ENCODE measurements around the gene PPP2R5D.

The PPP2R5D gene

GRCh38 chr6:43050981-43051380, 66.6 kb downstream of the PPP2R5D start:
- H2AFZ ChIP-seq (ENCODE audit: low read depth, low read length): no peak overlapping the region

DNA sequence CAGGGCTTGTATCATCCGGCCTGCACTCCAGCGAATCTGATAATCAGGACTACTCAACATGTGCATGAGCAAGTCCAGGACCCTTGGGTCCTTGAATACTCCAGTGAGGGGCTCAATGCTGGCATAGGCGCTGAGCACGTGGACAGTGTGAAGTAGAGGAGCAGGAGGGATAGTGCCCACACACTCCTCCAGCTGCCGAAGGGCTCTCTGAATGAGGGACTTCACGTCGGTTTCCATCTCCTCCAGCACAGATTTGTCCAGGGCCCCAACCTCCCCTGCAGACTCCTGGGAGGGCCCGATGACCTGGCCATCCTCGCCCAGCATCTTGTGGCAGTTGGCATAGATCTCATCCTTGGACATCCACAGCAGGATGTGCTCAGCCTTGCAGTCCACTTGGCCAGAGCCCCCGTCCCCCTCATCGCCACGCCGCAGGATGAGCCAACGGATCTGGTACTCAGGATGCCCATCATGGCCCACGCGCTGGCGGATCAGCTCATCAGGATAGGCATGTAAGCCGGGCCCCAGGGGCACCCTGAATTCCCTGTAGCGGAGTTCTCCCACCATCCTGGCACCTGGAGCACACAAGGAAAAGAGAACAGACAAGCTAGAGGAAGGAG, 68.0 kb downstream of the PPP2R5D start:
- no peak overlapping the region for H2AFZ ChIP-seq (ENCODE audit: low read depth, low read length)
- H3K4me3 ChIP-seq (ENCODE audit: low read length): peak overlapping the region; percentile 56
- peaks cover 12% of the 10 kb centered on the region for H3K4me1 ChIP-seq (ENCODE audit: insufficient read depth, low read length)
- H3K36me3 ChIP-seq (ENCODE audit: insufficient read depth, low read length): peaks cover 41% of the 10 kb centered on the region
- H3K9me3 ChIP-seq (ENCODE audit: low read length): no peaks in the 10 kb centered on the region
- no peaks in the 10 kb centered on the region for H3K27me3 ChIP-seq (ENCODE audit: insufficient read depth, low read length)

More at GRCh38 chr6:43050981-43051380, 66.6 kb downstream of the PPP2R5D start:
- peaks cover 50% of the 10 kb centered on the region for H3K36me3 ChIP-seq (ENCODE audit: insufficient read depth, low read length)
- no peaks in the 10 kb centered on the region for H3K27me3 ChIP-seq (ENCODE audit: insufficient read depth, low read length)
- peaks cover 12% of the 10 kb centered on the region for H3K4me1 ChIP-seq (ENCODE audit: insufficient read depth, low read length)
- no peaks in the 10 kb centered on the region for H3K9me3 ChIP-seq (ENCODE audit: low read length)
- no peak overlapping the region for H3K4me3 ChIP-seq (ENCODE audit: low read length)

- no peaks in the 10 kb centered on the region for H3K9me3 ChIP-seq (ENCODE audit: low read length)
- H3K4me3 ChIP-seq (ENCODE audit: low read length): peak overlapping the region; percentile 56
- H3K4me1 ChIP-seq (ENCODE audit: insufficient read depth, low read length): peaks cover 14% of the 10 kb centered on the region
- no peaks in the 10 kb centered on the region for H3K27me3 ChIP-seq (ENCODE audit: insufficient read depth, low read length)
- peaks cover 41% of the 10 kb centered on the region for H3K36me3 ChIP-seq (ENCODE audit: insufficient read depth, low read length)
- no peak overlapping the region for H2AFZ ChIP-seq (ENCODE audit: low read depth, low read length)
These were observed 68.6 kb downstream of the PPP2R5D start for GRCh38 chr6:43052842-43053544.

DNA sequence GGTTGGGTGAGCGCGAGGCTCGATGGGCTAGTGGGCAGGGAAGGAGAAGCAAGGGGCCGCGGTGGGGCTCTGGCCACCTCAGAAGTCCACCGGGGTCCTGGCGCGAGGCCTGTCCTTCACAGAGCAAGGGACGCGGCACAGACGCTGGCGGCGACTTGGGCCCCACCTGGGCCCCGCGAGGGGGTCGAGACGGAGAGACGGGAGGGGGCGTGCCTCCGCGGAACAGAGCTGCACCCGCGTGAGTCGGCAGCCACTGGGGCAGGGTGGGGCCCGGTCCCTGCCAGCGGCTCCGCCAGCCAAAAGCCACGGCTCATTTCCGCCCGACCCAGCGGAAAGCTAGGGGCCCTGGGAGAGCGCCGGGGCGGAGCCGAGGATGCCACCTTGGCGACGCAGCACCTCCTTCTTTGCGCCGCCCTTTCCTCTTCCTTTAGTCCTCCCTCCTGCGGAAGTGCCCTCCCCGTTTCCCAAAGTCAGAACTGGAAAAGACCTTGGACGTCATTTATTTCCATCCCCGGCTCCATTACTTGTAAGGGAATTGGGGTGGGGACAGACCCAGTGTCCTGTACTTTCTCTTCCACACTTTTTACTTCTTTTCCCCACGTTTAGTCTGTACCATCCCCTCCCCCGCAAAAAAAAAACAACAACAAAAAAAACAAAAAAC, 69.3 kb downstream of the PPP2R5D start, which contains the start of gene CUL7:
Gene CUL7, minus strand, starts transcription at position 307 of the 661 bp plus-strand sequence. CDS start 1,063 bp downstream, outside the sequence.
- Histone ChIP-seq H2AFZ (ENCODE audit: low read depth, low read length) (no peak within 1 kb of the TSS), H3K27me3 (ENCODE audit: insufficient read depth, low read length) (no peaks in the 10 kb centered on the region), H3K4me1 (ENCODE audit: insufficient read depth, low read length) (peaks cover 20% of the 10 kb centered on the region), H3K9me3 (ENCODE audit: low read length) (no peaks in the 10 kb centered on the region), H3K36me3 (ENCODE audit: insufficient read depth, low read length) (peaks cover 38% of the 10 kb centered on the region), H3K4me3 (ENCODE audit: low read length) (peak within 1 kb of the TSS; percentile 56)

DNA sequence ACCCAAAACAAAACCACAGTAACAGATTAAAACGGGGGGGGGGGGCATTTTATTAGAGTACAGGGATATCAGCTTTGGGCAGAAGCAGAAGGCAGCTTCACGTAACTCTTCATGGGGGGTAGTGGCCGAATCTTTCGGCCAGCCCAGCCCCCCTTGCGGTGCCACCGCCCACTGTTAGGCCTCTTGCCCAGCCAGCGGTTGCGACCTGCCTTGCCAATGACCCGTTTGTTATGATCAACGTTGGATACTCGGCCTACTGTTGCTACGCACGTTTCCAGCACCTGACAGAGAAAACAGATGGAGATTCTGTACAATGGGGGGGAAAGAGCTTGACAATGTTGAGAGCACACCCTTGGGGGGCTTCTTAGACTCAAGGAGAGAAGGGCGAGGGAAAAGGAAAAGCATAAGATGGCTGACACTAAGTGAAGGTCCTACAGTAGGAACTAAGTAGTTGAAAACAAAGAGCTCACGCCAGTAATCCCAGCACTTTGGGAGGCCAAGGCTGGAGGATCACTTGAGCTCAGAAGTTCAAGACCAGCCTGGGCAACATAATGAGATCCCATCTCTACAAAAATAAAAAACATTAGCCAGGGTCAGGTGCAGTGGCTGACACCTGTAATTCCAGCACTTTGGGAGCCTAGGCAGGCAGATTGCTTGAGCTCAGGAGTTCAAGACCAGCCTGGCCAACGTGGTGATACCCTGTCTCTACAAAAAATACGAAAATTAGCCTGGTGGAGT, 70.0 kb downstream of the PPP2R5D start:
- Histone ChIP-seq H3K36me3 (ENCODE audit: insufficient read depth, low read length) (peaks cover 33% of the 10 kb centered on the region), H2AFZ (ENCODE audit: low read depth, low read length) (no peak overlapping the region), H3K4me1 (ENCODE audit: insufficient read depth, low read length) (peaks cover 21% of the 10 kb centered on the region), H3K4me3 (ENCODE audit: low read length) (peak overlapping the region; percentile 56), H3K9me3 (ENCODE audit: low read length) (no peaks in the 10 kb centered on the region), H3K27me3 (ENCODE audit: insufficient read depth, low read length) (no peaks in the 10 kb centered on the region)

- Histone ChIP-seq H2AFZ (ENCODE audit: low read depth, low read length) (no peak overlapping the region), H3K4me1 (ENCODE audit: insufficient read depth, low read length) (peaks cover 29% of the 10 kb centered on the region), H3K36me3 (ENCODE audit: insufficient read depth, low read length) (peaks cover 20% of the 10 kb centered on the region), H3K4me3 (ENCODE audit: low read length) (no peak overlapping the region), H3K27me3 (ENCODE audit: insufficient read depth, low read length) (no peaks in the 10 kb centered on the region), H3K9me3 (ENCODE audit: low read length) (no peaks in the 10 kb centered on the region)
These were observed 71.6 kb downstream of the PPP2R5D start for GRCh38 chr6:43055966-43056365.

DNA sequence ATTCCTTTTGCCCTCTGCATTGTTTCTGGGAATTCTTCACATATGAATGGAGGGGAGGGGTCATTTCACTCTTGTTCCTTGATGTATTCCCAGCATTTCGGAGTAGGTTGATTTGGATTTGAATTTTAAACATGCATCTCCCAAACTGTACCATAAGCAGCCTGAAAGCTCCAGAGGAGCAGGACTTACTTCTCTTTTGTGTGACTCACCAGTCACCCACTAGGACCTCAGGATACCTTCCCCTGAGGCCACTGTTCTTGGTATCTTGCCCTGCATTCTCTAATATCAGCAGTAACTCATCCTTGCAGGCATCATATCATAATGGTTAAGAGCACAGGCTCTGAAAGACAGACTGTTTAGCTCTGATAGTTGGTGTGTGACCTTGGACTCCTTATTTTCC, 74.2 kb downstream of the PPP2R5D start:
- no peaks in the 10 kb centered on the region for H3K9me3 ChIP-seq (ENCODE audit: low read length)
- H2AFZ ChIP-seq (ENCODE audit: low read depth, low read length): no peak overlapping the region
- H3K4me3 ChIP-seq (ENCODE audit: low read length): peak overlapping the region; percentile 81
- H3K27me3 ChIP-seq (ENCODE audit: insufficient read depth, low read length): no peaks in the 10 kb centered on the region
- H3K36me3 ChIP-seq (ENCODE audit: insufficient read depth, low read length): peaks cover 14% of the 10 kb centered on the region
- peaks cover 23% of the 10 kb centered on the region for H3K4me1 ChIP-seq (ENCODE audit: insufficient read depth, low read length)

- Histone ChIP-seq H3K4me3 (ENCODE audit: low read length) (peak within 1 kb of the TSS; percentile 81), H3K27me3 (ENCODE audit: insufficient read depth, low read length) (no peaks in the 10 kb centered on the region), H3K4me1 (ENCODE audit: insufficient read depth, low read length) (peaks cover 19% of the 10 kb centered on the region), H2AFZ (ENCODE audit: low read depth, low read length) (peak within 1 kb of the TSS; percentile 35), H3K9me3 (ENCODE audit: low read length) (no peaks in the 10 kb centered on the region), H3K36me3 (ENCODE audit: insufficient read depth, low read length) (peaks cover 17% of the 10 kb centered on the region)
These were observed 75.0 kb downstream of the PPP2R5D start, which contains the start of the genes KLC4 and MRPL2 for GRCh38 chr6:43059168-43060033. Gene KLC4, plus strand, starts transcription at chr6:43059631. Its CDS starts 1,705 bp downstream, at chr6:43061336. Gene MRPL2, minus strand, starts transcription at chr6:43059434. Its CDS starts 53 bp downstream, at chr6:43059381.

DNA sequence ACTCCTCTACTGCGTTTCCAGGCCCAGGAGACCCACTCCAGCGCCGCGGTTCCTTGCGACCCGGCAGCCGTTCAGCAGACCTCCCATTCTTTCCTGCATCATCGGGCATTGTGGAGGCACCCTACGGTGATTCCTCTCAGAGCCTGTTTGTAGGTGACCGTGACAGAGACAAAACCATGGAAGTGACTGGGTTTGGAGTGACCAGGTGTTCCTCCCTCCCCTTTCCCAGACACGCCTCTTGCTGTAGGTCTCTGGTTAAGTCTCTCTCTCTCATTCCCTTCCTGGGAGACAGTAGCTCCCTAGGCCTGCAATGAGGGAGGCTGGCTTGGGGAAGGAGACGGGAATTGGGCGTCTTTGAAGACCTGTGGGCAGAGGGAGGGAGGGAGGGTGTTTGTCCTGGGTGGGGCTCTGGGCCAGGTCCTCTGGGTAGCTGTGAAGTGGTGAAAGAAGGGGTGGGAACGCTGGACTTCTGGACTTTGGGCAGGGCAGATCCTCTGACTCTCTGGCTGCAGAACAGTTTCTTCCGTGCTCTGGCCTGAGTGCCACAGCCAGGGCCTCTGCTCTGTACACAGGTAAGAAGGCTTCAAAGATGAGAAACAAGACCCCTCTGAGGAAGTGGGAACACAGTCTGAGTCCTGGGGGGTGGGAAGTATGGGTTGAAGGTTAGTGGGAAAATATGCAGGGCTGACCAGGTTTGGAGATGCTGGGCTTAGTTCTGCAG, 75.8 kb downstream of the PPP2R5D start:
- Histone ChIP-seq H3K36me3 (ENCODE audit: insufficient read depth, low read length) (peaks cover 20% of the 10 kb centered on the region), H3K4me3 (ENCODE audit: low read length) (peak overlapping the region; percentile 81), H2AFZ (ENCODE audit: low read depth, low read length) (peak overlapping the region; percentile 35), H3K9me3 (ENCODE audit: low read length) (no peaks in the 10 kb centered on the region), H3K27me3 (ENCODE audit: insufficient read depth, low read length) (no peaks in the 10 kb centered on the region), H3K4me1 (ENCODE audit: insufficient read depth, low read length) (peaks cover 16% of the 10 kb centered on the region)

DNA sequence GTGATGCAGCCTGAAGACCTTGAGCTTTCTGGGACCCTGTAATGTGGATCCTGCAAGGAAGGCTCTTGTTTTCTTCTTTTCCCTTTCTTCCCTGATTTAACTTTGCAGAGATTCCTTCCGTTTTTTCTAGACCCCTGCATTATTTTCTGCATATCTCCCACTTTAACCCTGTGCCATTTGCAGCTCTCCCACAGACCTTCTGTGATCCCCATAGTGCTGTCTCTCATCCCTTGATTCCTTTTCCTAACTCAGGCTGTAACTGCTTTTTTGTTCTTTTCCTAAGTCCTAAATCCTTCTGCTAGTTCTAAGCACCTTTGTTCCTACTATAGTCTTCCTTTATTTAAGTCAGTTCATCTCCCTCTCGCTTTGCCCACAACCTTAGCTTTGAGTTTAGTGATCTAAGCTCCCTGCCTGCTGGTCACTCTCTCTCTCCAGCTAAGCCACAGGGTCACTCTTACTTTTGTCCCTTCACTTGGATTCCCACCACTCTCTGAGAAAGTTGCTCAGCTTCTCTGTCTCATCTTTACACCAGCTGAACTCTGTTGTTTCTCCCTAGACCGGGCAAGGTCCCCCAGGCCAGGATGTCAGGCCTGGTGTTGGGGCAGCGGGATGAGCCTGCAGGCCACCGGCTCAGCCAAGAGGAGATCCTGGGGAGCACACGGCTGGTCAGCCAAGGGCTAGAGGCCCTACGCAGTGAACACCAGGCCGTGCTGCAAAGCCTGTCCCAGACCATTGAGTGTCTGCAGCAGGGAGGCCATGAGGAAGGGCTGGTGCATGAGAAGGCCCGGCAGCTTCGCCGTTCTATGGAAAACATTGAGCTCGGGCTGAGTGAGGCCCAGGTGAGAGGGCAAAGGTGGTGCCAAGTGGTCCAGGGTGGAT, 76.6 kb downstream of the PPP2R5D start:
- Histone ChIP-seq H3K4me3 (ENCODE audit: low read length) (peak overlapping the region; percentile 81), H3K4me1 (ENCODE audit: insufficient read depth, low read length) (peaks cover 16% of the 10 kb centered on the region), H3K9me3 (ENCODE audit: low read length) (no peaks in the 10 kb centered on the region), H2AFZ (ENCODE audit: low read depth, low read length) (no peak overlapping the region), H3K36me3 (ENCODE audit: insufficient read depth, low read length) (peaks cover 21% of the 10 kb centered on the region), H3K27me3 (ENCODE audit: insufficient read depth, low read length) (no peaks in the 10 kb centered on the region)

DNA sequence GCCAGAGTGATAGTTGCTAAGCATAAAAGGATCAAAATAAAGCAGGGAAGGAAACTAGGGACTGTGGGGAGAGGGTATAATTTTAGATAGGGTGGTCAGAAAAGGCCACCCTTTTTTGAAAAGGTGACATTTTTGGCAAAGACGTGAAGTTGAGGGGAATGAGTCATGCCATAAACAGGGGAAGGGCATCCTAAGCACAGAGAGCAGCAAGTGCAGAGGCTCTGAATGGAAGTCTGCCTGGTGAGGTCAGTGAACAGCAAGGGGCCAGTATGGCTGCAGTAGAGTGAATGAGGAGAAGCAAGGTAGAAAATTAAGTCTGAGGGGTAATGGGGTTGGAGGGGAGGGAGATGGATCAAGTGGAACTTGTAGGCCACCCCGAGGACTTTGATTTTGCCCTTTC, 77.5 kb downstream of the PPP2R5D start:
- Histone ChIP-seq H2AFZ (ENCODE audit: low read depth, low read length) (no peak overlapping the region), H3K4me1 (ENCODE audit: insufficient read depth, low read length) (peaks cover 16% of the 10 kb centered on the region), H3K4me3 (ENCODE audit: low read length) (no peak overlapping the region), H3K36me3 (ENCODE audit: insufficient read depth, low read length) (peaks cover 21% of the 10 kb centered on the region), H3K9me3 (ENCODE audit: low read length) (no peaks in the 10 kb centered on the region), H3K27me3 (ENCODE audit: insufficient read depth, low read length) (no peaks in the 10 kb centered on the region)
